ENCODE measurements around the gene PTOV1. TPM values are rescaled to one million over a fixed set of nuclear protein-coding genes. Genes with fewer than 3 reads are reported as not detected.

Gene PTOV1
- total and polyA plus RNA-seq, 2 experiments from 2014 or later, result 114 to 294 TPM

- Histone ChIP-seq H3K27me3 (no peaks in the 10 kb centered on the region), H3K27ac (no peak overlapping the region), H3K9me3 (ENCODE audit: low read depth) (no peaks in the 10 kb centered on the region), H3K36me3 (replicated peaks; ENCODE audit: insufficient read depth, low read depth) (no peaks in the 10 kb centered on the region), H4K20me1 (ENCODE audit: insufficient read depth, poor library complexity, severe bottlenecking) (peaks cover 23% of the 10 kb centered on the region), H3K79me2 (peaks cover 44% of the 10 kb centered on the region), H3K9me2 (replicated peaks; ENCODE audit: insufficient read depth) (no peaks in the 10 kb centered on the region), H3K4me3 (no peak overlapping the region), H3K4me1 (ENCODE audit: insufficient read depth) (peaks cover 12% of the 10 kb centered on the region), H3K4me2 (no peak overlapping the region), H2AFZ (no peak overlapping the region)
- DNase-seq (ENCODE audit: low spot score), result no peak
- 99% methylated on average over 3 of the region's 3 CpGs for WGBS (ENCODE audit: low lambda C conversion rate, missing lambda C conversion rate)
- no peak for TF ChIP-seq EZH2 (IDR thresholded peaks at IDR 0.05; ENCODE audit: borderline replicate concordance)
- no peak for TF ChIP-seq CTCF (IDR thresholded peaks at IDR 0.05; ENCODE audit: poor library complexity)
- no peak for TF ChIP-seq EZH2phosphoT487 (IDR thresholded peaks at IDR 0.05; ENCODE audit: low read depth, severe bottlenecking, unreplicated experiment)
These were observed 2.0 kb upstream of the PTOV1 start for GRCh38 chr19:49848938-49849337.

- peak overlapping the region; percentile 100 for H3K27ac ChIP-seq
- no peak overlapping the region for H3K4me3 ChIP-seq
- no peaks in the 10 kb centered on the region for H3K9me2 ChIP-seq (replicated peaks; ENCODE audit: insufficient read depth)
- no peaks in the 10 kb centered on the region for H3K27me3 ChIP-seq
- peaks cover 30% of the 10 kb centered on the region for H4K20me1 ChIP-seq (ENCODE audit: insufficient read depth, poor library complexity, severe bottlenecking)
- peaks cover 12% of the 10 kb centered on the region for H3K4me1 ChIP-seq (ENCODE audit: insufficient read depth)
- peaks cover 51% of the 10 kb centered on the region for H3K79me2 ChIP-seq
- H3K36me3 ChIP-seq (replicated peaks; ENCODE audit: insufficient read depth, low read depth), result no peaks in the 10 kb centered on the region
- H2AFZ ChIP-seq, result no peak overlapping the region
- H3K4me2 ChIP-seq, result peak overlapping the region; percentile 99
- DNase-seq (ENCODE audit: low spot score), result no peak
- H3K9me3 ChIP-seq (ENCODE audit: low read depth), result no peaks in the 10 kb centered on the region
- WGBS (ENCODE audit: low lambda C conversion rate, missing lambda C conversion rate), result 93% methylated on average over 15 of the region's 15 CpGs
- TF ChIP-seq EZH2phosphoT487 (IDR thresholded peaks at IDR 0.05; ENCODE audit: low read depth, severe bottlenecking, unreplicated experiment) (no peak), EZH2 (IDR thresholded peaks at IDR 0.05; ENCODE audit: borderline replicate concordance) (no peak), CTCF (IDR thresholded peaks at IDR 0.05; ENCODE audit: poor library complexity) (no peak)
These were observed 1.3 kb upstream of the PTOV1 start for GRCh38 chr19:49849433-49850220.

- H3K4me2 ChIP-seq, result peak overlapping the region; percentile 99
- H3K27ac ChIP-seq, result peak overlapping the region; percentile 100
- TF ChIP-seq EZH2phosphoT487 (IDR thresholded peaks at IDR 0.05; ENCODE audit: low read depth, severe bottlenecking, unreplicated experiment) (no peak), CTCF (IDR thresholded peaks at IDR 0.05; ENCODE audit: poor library complexity) (no peak), EZH2 (IDR thresholded peaks at IDR 0.05; ENCODE audit: borderline replicate concordance) (no peak)
- H3K4me1 ChIP-seq (ENCODE audit: insufficient read depth), result peaks cover 12% of the 10 kb centered on the region
- no peaks in the 10 kb centered on the region for H3K9me3 ChIP-seq (ENCODE audit: low read depth)
- DNase-seq (ENCODE audit: low spot score), result no peak
- H3K79me2 ChIP-seq, result peaks cover 57% of the 10 kb centered on the region
- no peak overlapping the region for H3K4me3 ChIP-seq
- H3K9me2 ChIP-seq (replicated peaks; ENCODE audit: insufficient read depth), result no peaks in the 10 kb centered on the region
- H2AFZ ChIP-seq, result peak overlapping the region; percentile 10
- H3K36me3 ChIP-seq (replicated peaks; ENCODE audit: insufficient read depth, low read depth), result peaks cover 2% of the 10 kb centered on the region
- no peaks in the 10 kb centered on the region for H3K27me3 ChIP-seq
- peaks cover 36% of the 10 kb centered on the region for H4K20me1 ChIP-seq (ENCODE audit: insufficient read depth, poor library complexity, severe bottlenecking)
- 65% methylated on average over 12 of the region's 12 CpGs for WGBS (ENCODE audit: low lambda C conversion rate, missing lambda C conversion rate)
These were observed 805 bp upstream of the PTOV1 start for GRCh38 chr19:49850221-49850486.
